LNCAP (cell line): Measurements from ENCODE around the gene ZNF516.

Experiments
- CTCF ChIP-seq: fragments of 450-650 bp; IDR thresholded peaks from 2 replicates; pipeline ENCODE4 v1.5.1; 2017; ENCODE audit warnings: mild to moderate bottlenecking

Gene ZNF516

DNA sequence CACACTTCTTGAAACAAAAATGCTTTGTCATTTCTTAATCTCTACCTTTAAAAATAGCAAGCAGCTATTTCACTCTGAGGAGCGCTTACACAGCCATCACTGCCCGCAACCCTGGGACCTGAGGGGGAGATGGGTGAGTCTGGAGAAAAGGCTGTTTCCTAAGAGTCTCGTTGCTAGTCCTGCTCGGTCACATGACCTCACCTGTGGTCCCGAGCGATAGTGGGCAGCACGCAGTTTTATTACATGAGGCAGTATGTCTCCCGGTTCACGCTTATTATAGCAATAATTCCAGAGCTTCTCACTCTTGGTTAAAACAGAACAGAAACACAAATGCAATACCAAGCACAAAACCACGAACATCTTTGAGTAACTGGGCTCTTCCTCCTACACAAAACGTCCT is 105.3 kb downstream of the ZNF516 start:
- no peak for TF ChIP-seq CTCF

DNA sequence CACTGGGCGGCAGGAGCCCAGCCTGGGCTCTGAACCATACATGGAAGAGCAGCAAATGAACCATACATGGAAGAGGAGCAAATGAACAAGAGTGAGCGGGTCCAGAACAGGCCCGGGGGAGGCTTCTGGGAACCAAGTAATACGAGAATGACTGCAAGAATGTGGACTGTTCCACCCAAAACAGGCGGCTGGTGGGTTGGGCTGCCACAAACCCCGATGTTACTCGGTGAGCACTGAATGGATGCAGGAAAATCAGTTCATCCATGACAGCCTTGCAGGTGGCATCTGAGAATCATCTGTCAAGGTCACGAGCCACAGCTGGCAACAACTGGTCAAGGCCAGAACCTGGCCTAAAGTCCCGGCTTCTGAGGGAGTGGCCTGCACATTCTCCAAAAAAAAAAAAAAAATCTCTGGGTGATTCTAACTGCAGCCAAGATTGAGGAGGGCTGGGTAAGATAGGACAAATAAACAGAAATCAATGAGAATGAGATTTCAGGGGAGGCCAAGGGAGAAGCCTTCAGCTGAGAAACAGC is 106.1 kb downstream of the ZNF516 start:
- no peak for TF ChIP-seq CTCF

- TF ChIP-seq CTCF: no peak
Measured at GRCh38 chr18:76388261-76388660, 106.8 kb downstream of the ZNF516 start.

- no peak for TF ChIP-seq CTCF
Measured at GRCh38 chr18:76387608-76388007, 107.4 kb downstream of the ZNF516 start.

- no peak for TF ChIP-seq CTCF
Measured at GRCh38 chr18:76386886-76387285, 108.2 kb downstream of the ZNF516 start.

DNA sequence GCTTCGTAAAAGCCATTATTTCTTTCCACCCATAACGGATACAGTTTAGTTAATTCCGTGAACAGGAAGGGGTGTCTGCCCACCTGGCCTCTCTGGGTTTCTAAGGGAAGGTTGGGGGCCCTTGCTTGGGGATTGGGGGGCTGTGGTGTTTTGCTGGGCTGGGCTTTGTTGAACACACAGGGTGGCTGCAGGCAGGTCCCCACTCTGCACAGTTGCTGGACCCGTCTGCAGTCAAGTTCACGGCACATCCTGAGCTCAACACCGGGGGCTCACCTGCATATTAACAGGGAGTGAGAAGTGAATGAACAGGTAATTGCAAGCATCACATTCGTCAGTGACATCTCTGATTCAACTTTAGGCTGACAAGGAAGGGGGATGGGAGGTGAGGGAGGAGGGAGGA is 109.0 kb downstream of the ZNF516 start:
- no peak for TF ChIP-seq CTCF

- TF ChIP-seq CTCF: no peak
Measured at GRCh38 chr18:76385681-76385975, 109.4 kb downstream of the ZNF516 start.
